ENCODE measurements around the gene RGS6. TPM values are rescaled to one million over a fixed set of nuclear protein-coding genes. Genes with fewer than 3 reads are reported as not detected.

Gene RGS6
- total RNA-seq, 4 donors from 2014 or later, result 0.84 to 3.0 (median 1.7) TPM; not detected in 1

GRCh38 chr14:71959055-71959454 lies 26.8 kb downstream of the RGS6 start:
- TF ChIP-seq POLR2A (IDR thresholded peaks at IDR 0.05), result no peak
- TF ChIP-seq CTCF (IDR thresholded peaks at IDR 0.05), result no peak
- no peak for DNase-seq (ENCODE audit: low spot score in 2 of 2)
- H3K4me3 ChIP-seq (ENCODE audit: low read depth, poor library complexity, severe bottlenecking), result no peak overlapping the region
- WGBS, 2 donors, result 45 to 49% methylated on average over 5 of the region's 5 CpGs
- intact Hi-C loops (cut with DNase I; ENCODE audit: low total_unique reads), result no loop called here

GRCh38 chr14:71960494-71961353 lies 28.5 kb downstream of the RGS6 start:
- WGBS, 2 donors, result 86 to 91% methylated on average over 8 of the region's 8 CpGs
- no peak for DNase-seq (ENCODE audit: low spot score in 2 of 2)
- intact Hi-C loops (cut with DNase I; ENCODE audit: low total_unique reads), result no loop called here
- H3K4me3 ChIP-seq (ENCODE audit: low read depth, poor library complexity, severe bottlenecking), result no peak overlapping the region
- TF ChIP-seq POLR2A (IDR thresholded peaks at IDR 0.05) (no peak), CTCF (IDR thresholded peaks at IDR 0.05) (no peak)

- H3K4me3 ChIP-seq (ENCODE audit: low read depth, poor library complexity, severe bottlenecking), result no peak overlapping the region
- TF ChIP-seq CTCF (IDR thresholded peaks at IDR 0.05), result no peak
- TF ChIP-seq POLR2A (IDR thresholded peaks at IDR 0.05), result no peak
- intact Hi-C loops (cut with DNase I; ENCODE audit: low total_unique reads), result no loop called here
- 33 to 35% methylated on average over 4 of the region's 4 CpGs for WGBS, 2 donors
- DNase-seq (ENCODE audit: low spot score in 2 of 2), result no peak
Observed at GRCh38 chr14:71961972-71962371, 29.7 kb downstream of the RGS6 start.

- TF ChIP-seq CTCF (IDR thresholded peaks at IDR 0.05) (no peak), POLR2A (IDR thresholded peaks at IDR 0.05) (no peak)
- 82 to 86% methylated on average over 7 of the region's 7 CpGs for WGBS, 2 donors
Observed at GRCh38 chr14:71964716-71965115, 32.5 kb downstream of the RGS6 start.

GRCh38 chr14:71966528-71966927 lies 34.3 kb downstream of the RGS6 start:
- 76 to 85% methylated on average over 2 of the region's 2 CpGs for WGBS, 2 donors
- no peak for DNase-seq (ENCODE audit: low spot score in 2 of 2)
- H3K4me3 ChIP-seq (ENCODE audit: low read depth, poor library complexity, severe bottlenecking), result no peak overlapping the region
- no peak for TF ChIP-seq POLR2A (IDR thresholded peaks at IDR 0.05)
- TF ChIP-seq CTCF (IDR thresholded peaks at IDR 0.05), result no peak
- intact Hi-C loops (cut with DNase I; ENCODE audit: low total_unique reads), result no loop called here

More at GRCh38 chr14:71964716-71965115, 32.5 kb downstream of the RGS6 start:
- no peak for DNase-seq (ENCODE audit: low spot score in 2 of 2)
- intact Hi-C loops (cut with DNase I; ENCODE audit: low total_unique reads), result no loop called here
- no peak overlapping the region for H3K4me3 ChIP-seq (ENCODE audit: low read depth, poor library complexity, severe bottlenecking)
